Heart left ventricle (tissue), 16 donors: ENCODE results near the gene OCIAD1. TPM values are rescaled to one million over a fixed set of nuclear protein-coding genes. Genes with fewer than 3 reads are reported as not detected.

Source experiments
- ATAC-seq, 4 donors: fragments of 200-7000 bp; cut with Tn5 transposase; one replicate each; pipeline ENCODE4 v1.9.1; 2020 to 2022; ENCODE audit warnings: moderate library complexity in 4 of 4, mild to moderate bottlenecking in 3 of 4, moderate number of reproducible peaks in 1 of 4
- DNase-seq, 5 donors: peaks; one replicate each; pipeline ENCODE4 v3.0.0-alpha.2; 2020
- H3K27ac ChIP-seq, 12 donors: fragments of 200-600 bp; sonication (generic) in 4 of 12; one replicate each; pipeline versions ENCODE4 v1.5.0 to v1.8.0; 2016 to 2022; ENCODE audit warnings: mild to moderate bottlenecking in 2 of 12
- H3K27me3 ChIP-seq, 9 donors: fragments of 200-600 bp; sonication (generic) in 2 of 9; one replicate each; pipeline versions ENCODE4 v1.5.1 to v1.8.0; 2016 to 2022; ENCODE audit warnings: mild to moderate bottlenecking in 3 of 9
- H3K36me3 ChIP-seq, 9 donors: fragments of 200-600 bp; sonication (generic) in 2 of 9; one replicate each; pipeline versions ENCODE4 v1.5.0 to v1.8.0; 2018 to 2022; ENCODE audit warnings: mild to moderate bottlenecking in 2 of 9
- H3K4me1 ChIP-seq, 12 donors: fragments of 200-600 bp; sonication (generic) in 4 of 12; one replicate each; pipeline versions ENCODE4 v1.5.0 to v1.8.0; 2016 to 2022; ENCODE audit warnings: mild to moderate bottlenecking in 3 of 12
- H3K4me3 ChIP-seq, 12 donors: fragments of 200-600 bp; sonication (generic) in 4 of 12; one replicate each; pipeline versions ENCODE4 v1.5.0 to v1.8.0; 2017 to 2022; ENCODE audit warnings: mild to moderate bottlenecking in 9 of 12, moderate library complexity in 4 of 12
- H3K9me3 ChIP-seq, 12 donors: fragments of 200-600 bp; sonication (generic) in 4 of 12; one replicate each; pipeline versions ENCODE4 v1.5.0 to v1.8.0; 2016 to 2022; ENCODE audit warnings: mild to moderate bottlenecking in 1 of 12
- CTCF ChIP-seq, 12 donors: fragments of 200-600 bp; sonication (generic) in 4 of 12; IDR thresholded peaks; one replicate each; pipeline versions ENCODE4 v1.5.0 to v1.8.0; 2018 to 2022; ENCODE audit warnings: antibody characterized with exemption in 12 of 12, mild to moderate bottlenecking in 5 of 12
- POLR2A ChIP-seq, 2 donors: fragments of 450-650 bp; IDR thresholded peaks; one replicate each; pipeline ENCODE4 v1.6.1; 2017; ENCODE audit warnings: antibody characterized with exemption in 2 of 2, mild to moderate bottlenecking in 2 of 2, moderate library complexity in 2 of 2
- WGBS, 4 donors: extraction: QIAGEN DNeasy Blood & Tissue Kit in 2 of 4; methylation state at CpG; one replicate each; pipeline versions ENCODE4 v1.1.5 to v1.1.7; 2013 to 2018; 5-methylcytosine and 5-hydroxymethylcytosine counted together
- intact Hi-C, 10 donors: fragments of 100-400 bp; cut with DNase I; formaldehyde crosslinking; loops; one replicate each; pipeline versions ENCODE4 v1.11.1 to v1.14.2; 2022
- polyA plus RNA-seq, 2 donors: library from polyadenylated mRNA; stranded (reverse); fragments of 200-250 nt; gene quantifications; one replicate each; pipeline ENCODE4 v1.2.3, GENCODE V29; 2013
- total RNA-seq, 9 donors: library from RNA; depleted of rRNA in 2 of 9; stranded (reverse); fragments of >200 nt in 2 of 9; fragmentation: NEBNext Ultra II Directional in 3 of 9; extraction: Animal tissue kit (Norgen Biotek cat#: 25700) in 3 of 9; gene quantifications; one replicate each; pipeline versions ENCODE4 v1.1.0 to v1.2.4, GENCODE V29; 2016 to 2023
- donor health status: ischemic (EF 13 %, LVEDD 7.1; RV severe dilation, severe dysfunction).
- donor health status: healthy with polysubstance abuse.
- donor health status: DM: no; HTN: yes; CAD: no.
- donor health status: DM: no; HTN: no; CAD: no.
- donor health status: ischemic (EF 25% LVEDD 6.9; RV normal size, moderate dysfunction).
- donor health status: ischemic (EF 25% LVEDD 5.7; RV mildly dilated, moderate dysfunction).
- donor health status: healthy.
- donor health status: DM: yes; HTN: yes; CAD: no.
- donor health status: ischemic (EF 35%, LVEDD 5.7; RV mildly dilated, moderate dysfunction).
- donor health status: nonischemic (EF 11% LVEDD 7.7; RV severe dilation, severe dysfunction).
- donor health status: DM: yes; HTN: yes; CAD: no.
- donor health status: PGD.
- donor health status: ischemic (EF 29% LVEDD 5.4; RV normal size, mild dysfunction).
- donor health status: nonischemic (EF 23%, LVEDD 6.1; RV moderate dilation, normal function).

Gene OCIAD1
- total and polyA plus RNA-seq, 11 donors: 102 to 175 (median 133) TPM

DNA sequence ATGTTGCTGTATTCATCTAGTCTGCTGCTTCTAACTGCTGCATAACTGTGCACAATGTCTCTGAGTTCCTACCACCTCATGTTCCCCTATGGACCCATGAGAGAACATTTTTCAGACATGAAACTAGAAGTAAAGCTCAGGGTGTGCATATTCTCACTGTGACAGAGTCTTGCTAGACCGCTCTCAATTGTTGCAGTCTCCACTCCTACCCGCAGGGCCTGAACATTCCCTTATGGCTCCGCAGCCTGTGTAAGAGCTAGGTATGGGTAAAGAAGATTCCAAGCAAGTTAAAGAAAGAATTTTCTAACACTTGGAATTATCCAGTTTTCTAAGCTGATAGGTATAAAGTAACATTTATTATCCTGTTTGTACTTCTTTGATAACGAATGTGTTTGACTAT, 70.3 kb downstream of the OCIAD1 start:
- Histone ChIP-seq H3K4me1 (peaks cover 0 to 19% (median 1%) of the 10 kb centered on the region in 12 donors), H3K4me3 (no peak overlapping the region), H3K27ac (no peak overlapping the region), H3K9me3 (no peaks in the 10 kb centered on the region), H3K27me3 (no peaks in the 10 kb centered on the region), H3K36me3 (peaks cover 0 to 20% (median 3%) of the 10 kb centered on the region in 9 donors)
- ATAC-seq: no peak
- DNase-seq: no peak
- WGBS, 4 donors: 96 to 97% (median 97%) methylated on average over 4 of the region's 4 CpGs
- intact Hi-C loops: loop anchor here in 1 of 10 donors (10.0 kb wide), 2 partner anchors 54 to 116 kb away; partner anchors contain the start of gene FRYL
- TF ChIP-seq POLR2A (IDR thresholded peaks at IDR 0.05) (no peak), CTCF (IDR thresholded peaks at IDR 0.05) (no peak)

DNA sequence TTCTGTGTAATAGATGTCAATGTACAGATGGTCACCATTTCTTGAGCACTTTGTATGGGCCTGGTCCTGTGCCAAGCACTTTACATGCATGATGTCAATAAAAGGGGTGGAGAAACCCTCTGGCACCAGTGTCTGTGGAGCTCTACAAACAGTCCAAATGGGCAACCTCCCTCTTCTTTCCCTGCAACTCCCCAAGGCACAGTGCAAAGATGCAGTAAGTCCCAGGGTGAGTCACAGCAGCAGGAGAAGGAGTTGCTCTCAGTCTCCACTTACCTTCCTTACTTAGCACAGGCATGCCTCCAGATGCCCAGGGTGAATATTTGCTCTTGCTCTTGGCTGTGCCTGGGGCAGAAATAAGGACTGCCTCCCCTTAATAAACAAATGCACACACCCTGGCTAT, 71.4 kb downstream of the OCIAD1 start:
- intact Hi-C loops: loop anchor here in 1 of 10 donors (10.0 kb wide), 2 partner anchors 53 to 117 kb away; partner anchors contain the start of gene FRYL
- Histone ChIP-seq H3K9me3 (no peaks in the 10 kb centered on the region), H3K27ac (no peak overlapping the region), H3K4me3 (no peak overlapping the region), H3K4me1 (peaks cover 0 to 24% (median 4%) of the 10 kb centered on the region in 12 donors), H3K27me3 (no peaks in the 10 kb centered on the region), H3K36me3 (peaks cover 0 to 15% (median 0%) of the 10 kb centered on the region in 9 donors)
- TF ChIP-seq CTCF (IDR thresholded peaks at IDR 0.05): no peak
- TF ChIP-seq POLR2A (IDR thresholded peaks at IDR 0.05): no peak
- DNase-seq: no peak
- no peak for ATAC-seq

DNA sequence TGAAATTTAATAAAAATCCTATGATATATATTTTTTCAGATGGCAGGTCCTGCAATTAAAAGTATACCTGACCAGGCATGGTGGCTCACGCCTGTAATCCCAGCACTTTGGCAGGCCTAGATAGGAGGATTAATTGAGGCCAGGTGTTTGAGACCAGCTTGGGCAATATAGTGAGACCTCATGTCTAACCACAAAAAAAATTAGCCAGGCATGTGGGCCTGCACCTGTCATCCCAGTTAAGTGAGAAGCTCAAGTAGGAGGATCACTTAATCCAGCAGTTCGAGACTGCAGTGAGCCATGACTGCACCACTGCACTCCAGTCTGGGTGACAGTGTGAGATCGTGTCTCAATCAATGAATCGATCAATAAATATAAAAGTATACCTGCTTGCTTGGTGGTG, 73.2 kb downstream of the OCIAD1 start:
- Histone ChIP-seq H3K9me3 (no peaks in the 10 kb centered on the region), H3K4me1 (peaks cover 0 to 23% (median 4%) of the 10 kb centered on the region in 12 donors), H3K4me3 (no peak overlapping the region), H3K27me3 (no peaks in the 10 kb centered on the region), H3K36me3 (peaks cover 0 to 15% (median 0%) of the 10 kb centered on the region in 9 donors), H3K27ac (no peak overlapping the region)
- 93 to 99% (median 97%) methylated on average over 4 of the region's 4 CpGs for WGBS, 4 donors
- intact Hi-C loops: loop anchor here in 1 of 10 donors (10.0 kb wide), 2 partner anchors 51 to 119 kb away; partner anchors contain the start of gene FRYL
- TF ChIP-seq POLR2A (IDR thresholded peaks at IDR 0.05): no peak
- no peak for TF ChIP-seq CTCF (IDR thresholded peaks at IDR 0.05)
- ATAC-seq (no peak), DNase-seq (no peak)

GRCh38 chr4:48904541-48905142, 73.8 kb downstream of the OCIAD1 start:
- DNase-seq (no peak), ATAC-seq (no peak)
- H3K27me3 ChIP-seq: no peaks in the 10 kb centered on the region
- no peak overlapping the region for H3K4me3 ChIP-seq
- intact Hi-C loops: loop anchor here in 2 of 10 donors (5.0 to 10.0 kb wide), 3 partner anchors 50 to 127 kb away; partner anchors contain the start of gene FRYL (in 1 of the 2)
- peaks cover 0 to 15% (median 0%) of the 10 kb centered on the region in 9 donors for H3K36me3 ChIP-seq
- no peak for TF ChIP-seq POLR2A (IDR thresholded peaks at IDR 0.05)
- TF ChIP-seq CTCF (IDR thresholded peaks at IDR 0.05): no peak
- H3K27ac ChIP-seq: no peak overlapping the region
- no peaks in the 10 kb centered on the region for H3K9me3 ChIP-seq
- peaks cover 0 to 18% (median 4%) of the 10 kb centered on the region in 12 donors for H3K4me1 ChIP-seq
- WGBS, 4 donors: 74 to 84% (median 81%) methylated on average over 3 of the region's 3 CpGs
